ENCODE data around the gene PALLD.

Gene PALLD

DNA sequence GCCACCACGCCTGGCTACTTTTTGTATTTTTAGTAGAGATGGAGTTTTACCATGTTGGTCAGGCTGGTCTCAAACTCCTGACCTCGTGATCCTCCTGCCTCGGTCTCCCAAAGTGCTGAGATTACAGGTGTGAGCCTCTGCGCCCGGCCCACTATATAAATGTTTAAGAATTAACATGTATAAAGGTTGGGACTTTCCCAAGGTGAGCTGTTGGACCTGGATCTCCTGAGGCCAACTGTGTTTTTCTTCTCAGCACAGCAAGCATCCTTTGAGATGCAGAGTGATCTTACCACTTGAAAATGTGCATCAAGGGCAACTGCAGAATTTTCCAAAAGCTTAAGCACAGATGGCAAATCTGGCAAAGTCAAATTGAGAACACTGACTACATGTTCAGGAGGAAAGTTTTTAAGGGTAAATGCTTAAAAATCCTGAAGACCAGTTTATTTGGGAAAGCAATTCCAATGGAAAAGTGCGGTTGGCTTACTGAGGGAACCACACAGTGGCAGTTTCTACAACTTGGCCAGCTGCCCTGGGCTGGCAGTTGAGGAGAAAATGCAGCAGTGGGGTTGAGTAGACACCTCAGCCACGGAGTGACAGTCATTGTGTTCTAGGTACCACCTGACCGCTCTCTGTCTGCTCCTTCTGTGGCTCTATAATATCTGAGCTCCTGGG, 344.3 kb downstream of the PALLD start:
- in situ Hi-C loops (cut with MboI; ENCODE audit: low pct_unique_long_range_greater_than_20kb, low sequenced_read_pairs) = no loop called here

DNA sequence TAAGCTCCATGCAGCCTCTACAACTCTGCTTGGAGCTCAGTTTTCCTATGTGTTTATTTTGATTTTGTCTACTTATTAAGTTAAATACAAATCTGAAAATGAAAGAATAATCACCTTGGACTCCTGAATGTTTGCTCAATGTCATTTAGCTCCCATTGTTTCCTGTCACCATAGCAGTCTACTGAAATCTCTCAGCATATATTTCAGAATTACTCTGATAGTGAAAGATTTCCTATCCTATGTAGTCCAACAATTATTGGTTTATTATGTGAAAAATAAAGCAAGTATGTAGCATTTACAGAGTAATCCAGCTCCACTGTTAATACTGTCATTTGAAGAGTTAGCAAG, 344.8 kb downstream of the PALLD start:
- in situ Hi-C loops (cut with MboI; ENCODE audit: low pct_unique_long_range_greater_than_20kb, low sequenced_read_pairs) = no loop called here

More for the DNA sequence above, 344.3 kb downstream of the PALLD start:
- no peak for DNase-seq

DNA sequence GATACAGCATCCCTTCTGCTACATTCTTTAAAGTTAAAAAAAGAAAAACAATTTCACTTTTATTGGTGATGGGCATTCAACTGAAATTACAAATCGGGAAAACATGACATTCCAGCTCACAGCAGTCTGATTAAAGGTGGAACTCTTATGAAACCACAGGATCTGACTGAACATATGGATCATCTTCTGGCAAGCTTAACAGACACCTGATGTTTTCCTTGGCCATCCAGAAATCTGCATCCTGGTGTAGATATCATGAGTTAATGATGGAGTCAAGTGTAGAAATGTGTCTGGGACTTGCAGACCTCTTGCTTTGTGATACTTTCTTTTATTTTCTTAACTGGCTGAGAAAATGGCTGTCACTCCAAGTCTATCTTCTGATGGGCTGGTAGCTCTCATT, 345.3 kb downstream of the PALLD start:
- DNase-seq = no peak
- in situ Hi-C loops (cut with MboI; ENCODE audit: low pct_unique_long_range_greater_than_20kb, low sequenced_read_pairs) = no loop called here

More for the DNA sequence above, 344.8 kb downstream of the PALLD start:
- DNase-seq = no peak

DNA sequence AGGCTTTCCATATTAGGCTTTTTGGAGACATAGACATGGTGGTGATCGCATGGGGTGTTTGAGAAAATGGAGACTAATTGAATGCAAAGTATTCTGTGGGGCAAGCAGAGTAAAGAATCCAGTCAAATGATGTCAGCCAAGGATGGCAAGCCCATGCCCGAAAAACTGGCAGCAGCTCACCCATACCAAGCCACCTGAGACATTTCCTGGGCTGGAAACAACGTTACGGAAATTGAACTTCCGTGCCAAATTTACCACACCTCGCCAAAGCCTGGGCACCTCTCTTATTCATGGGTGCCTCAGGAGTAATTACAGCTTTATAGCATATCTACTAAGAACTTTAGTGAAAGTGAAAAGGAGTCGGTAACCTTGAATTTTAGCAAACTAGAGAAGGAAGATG, 346.8 kb downstream of the PALLD start:
- in situ Hi-C loops (cut with MboI; ENCODE audit: low pct_unique_long_range_greater_than_20kb, low sequenced_read_pairs) = no loop called here
- no peak for DNase-seq

DNA sequence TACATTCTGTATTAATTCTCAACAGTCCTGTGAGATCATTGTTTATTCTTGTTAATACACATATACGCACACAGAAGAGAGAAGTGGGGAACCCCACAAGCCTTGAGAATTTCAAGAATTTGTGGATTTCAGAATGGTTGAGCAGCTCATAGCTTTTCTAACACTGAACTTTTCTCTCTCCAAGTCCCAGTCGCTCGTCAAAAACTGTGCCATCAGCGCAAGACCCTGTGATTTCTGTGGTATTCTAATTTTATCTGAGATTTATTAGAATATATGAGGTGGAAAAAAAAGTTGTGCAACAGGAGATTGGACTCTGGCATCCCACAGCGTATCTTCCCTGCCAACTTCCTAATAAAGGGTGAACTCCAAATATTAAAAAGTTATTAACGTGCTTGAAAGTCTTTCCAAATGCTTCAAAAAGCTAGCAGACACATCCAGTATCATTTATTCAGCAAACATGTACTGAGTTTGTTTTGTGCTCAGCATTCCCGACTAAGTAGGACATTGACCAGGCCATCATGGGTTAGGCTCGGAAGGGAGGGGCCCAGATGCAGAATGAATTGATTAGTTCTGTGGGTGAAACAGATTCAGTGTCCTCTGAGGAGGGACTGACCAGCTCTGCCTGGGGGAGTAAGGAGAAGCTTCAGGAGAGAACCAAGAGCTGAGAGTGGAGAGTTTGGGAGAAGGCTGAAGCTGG, 347.6 kb downstream of the PALLD start:
- in situ Hi-C loops (cut with MboI; ENCODE audit: low pct_unique_long_range_greater_than_20kb, low sequenced_read_pairs) = no loop called here
- DNase-seq = no peak

DNA sequence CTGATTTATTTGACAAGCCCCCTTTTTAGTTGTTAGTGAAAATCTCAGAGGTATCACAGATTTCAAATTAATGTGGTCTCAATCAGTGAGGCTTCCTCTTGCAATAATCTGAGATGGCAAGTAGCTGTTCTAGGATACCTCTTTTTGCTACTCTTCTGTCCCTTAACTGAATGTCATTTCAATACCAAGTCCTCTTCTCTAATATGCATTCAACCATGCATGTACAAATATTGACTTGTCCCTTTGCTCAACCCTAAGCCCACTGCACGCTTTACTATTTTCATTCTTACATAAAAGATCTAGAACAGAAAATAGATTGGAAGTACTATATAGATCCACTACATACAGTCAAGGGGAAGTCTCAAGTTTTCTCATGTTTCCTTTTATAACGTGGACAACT, 349.0 kb downstream of the PALLD start:
- no peak for DNase-seq
- in situ Hi-C loops (cut with MboI; ENCODE audit: low pct_unique_long_range_greater_than_20kb, low sequenced_read_pairs) = no loop called here

DNA sequence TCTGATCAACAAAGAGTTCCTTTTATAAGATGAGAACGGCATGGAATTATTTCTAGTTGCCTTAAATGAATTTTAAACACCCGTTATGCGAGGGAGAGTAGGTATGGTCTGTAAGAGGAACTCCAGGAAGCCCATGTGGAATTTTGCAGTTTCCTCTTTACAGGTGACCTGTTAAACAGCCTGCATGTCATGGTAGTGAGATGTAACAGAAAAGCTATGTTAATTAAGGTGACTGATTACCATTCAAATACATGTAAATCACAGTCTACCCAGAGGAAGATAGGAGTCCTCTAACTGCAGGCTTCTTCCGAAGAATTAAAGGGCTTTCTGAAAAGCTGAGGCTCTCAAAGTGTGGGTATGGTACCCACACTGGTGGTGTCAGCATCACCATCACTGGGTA, 349.6 kb downstream of the PALLD start:
- in situ Hi-C loops (cut with MboI; ENCODE audit: low pct_unique_long_range_greater_than_20kb, low sequenced_read_pairs) = no loop called here

DNA sequence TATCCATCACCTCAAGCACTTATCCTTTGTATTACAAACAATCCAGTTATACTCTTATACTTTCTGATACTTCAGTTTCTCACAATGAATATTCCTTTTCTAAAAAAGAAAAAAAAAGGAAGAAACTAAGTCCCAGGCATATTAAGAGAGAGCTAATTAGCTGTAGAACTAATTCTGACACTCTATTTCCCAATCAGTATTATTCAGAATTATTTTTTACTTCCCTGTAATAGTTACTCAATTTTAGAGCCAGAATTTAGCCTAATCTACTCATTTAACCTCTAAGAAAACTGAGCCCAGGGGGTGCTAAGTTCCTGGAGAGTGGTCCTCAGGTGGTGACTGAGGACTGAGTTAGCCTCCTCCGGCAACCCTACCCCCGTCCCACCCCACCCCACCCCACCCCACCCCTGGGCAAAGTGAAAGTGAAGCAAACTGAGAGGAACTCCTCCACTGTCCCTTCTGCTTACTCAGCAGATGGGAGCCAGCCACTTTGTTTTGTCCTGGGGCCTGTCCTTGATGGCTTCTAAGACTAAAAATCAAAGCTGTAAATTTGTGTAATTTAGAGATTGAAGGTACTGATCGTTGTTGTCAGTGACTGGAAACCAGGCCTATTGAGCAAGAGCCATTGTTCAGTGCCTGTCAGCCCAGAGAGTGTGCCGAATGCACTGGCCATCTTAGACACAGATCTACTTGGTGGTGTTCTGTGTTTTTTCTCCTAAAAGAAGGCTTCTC, 351.1 kb downstream of the PALLD start:
- in situ Hi-C loops (cut with MboI; ENCODE audit: low pct_unique_long_range_greater_than_20kb, low sequenced_read_pairs) = no loop called here
- DNase-seq = no peak

More for the DNA sequence above, 349.6 kb downstream of the PALLD start:
- DNase-seq = no peak

DNA sequence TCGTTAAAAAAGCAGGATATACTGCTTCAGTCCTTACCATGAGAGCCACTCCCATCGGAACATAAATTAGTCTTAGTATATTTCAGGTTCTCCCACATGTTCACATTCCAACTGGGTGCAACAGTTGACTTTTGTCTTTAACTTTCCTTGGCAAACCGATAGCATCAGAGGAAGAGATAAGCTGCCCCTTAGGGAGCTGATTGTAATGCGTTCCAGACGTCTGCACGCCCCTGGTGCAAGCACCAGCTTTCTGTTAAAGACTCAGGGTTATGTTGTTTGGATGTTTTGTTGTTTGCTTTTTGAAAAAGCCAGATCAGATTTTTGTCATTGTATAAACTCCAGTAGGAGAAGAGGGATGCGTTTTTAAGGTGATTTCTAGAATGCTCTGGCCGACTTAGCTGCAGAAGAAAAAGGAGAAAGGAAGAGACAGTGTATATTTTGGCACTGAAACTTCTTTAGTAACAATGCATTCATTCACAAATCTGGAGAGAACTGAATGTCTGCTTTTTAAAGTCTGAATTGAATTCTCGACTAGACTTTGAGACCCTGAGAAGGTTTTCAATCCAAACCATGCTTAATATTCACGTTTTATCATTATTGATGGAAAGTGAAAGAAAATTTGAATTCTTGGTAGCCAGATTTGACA, 352.3 kb downstream of the PALLD start:
- in situ Hi-C loops (cut with MboI; ENCODE audit: low pct_unique_long_range_greater_than_20kb, low sequenced_read_pairs) = no loop called here
- no peak for DNase-seq

DNA sequence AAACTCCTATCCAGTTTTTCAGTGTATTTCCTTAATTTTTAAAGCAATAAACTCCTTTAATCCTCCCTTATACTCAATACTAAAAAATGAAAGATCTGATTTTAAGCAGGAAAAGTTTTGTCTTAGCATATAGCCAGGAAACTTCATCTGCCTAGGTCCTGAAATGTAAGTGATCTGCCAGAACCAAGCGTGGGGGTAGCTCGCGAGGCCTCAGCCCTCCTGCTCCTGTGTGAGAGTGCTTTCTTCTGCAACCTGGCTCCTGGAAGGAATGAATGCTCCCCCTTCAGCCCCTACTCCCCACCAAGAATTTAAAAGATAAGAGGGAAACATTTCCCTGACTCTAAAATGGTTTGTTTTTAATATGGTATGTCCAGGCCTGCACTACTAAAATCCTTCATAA, 353.1 kb downstream of the PALLD start:
- in situ Hi-C loops (cut with MboI; ENCODE audit: low pct_unique_long_range_greater_than_20kb, low sequenced_read_pairs) = no loop called here

DNA sequence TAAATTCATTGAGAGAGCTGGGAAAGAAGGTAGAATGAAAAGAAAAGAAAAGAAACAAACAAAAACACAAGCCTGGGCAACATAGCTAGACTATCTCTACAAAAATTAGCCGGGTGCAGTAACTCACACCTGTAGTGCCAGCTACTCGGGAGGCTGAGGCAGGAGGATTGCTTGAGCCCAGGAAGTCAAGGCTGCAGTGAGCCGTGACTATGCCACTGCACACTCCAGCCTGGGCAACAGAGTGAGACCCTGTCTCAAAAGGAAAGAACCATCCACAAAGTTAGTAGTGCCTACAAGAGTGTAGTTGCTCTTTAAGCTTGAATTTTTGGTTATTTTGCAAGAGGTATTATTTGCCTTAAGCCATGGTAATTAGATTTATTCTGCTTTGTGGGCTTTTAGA, 355.5 kb downstream of the PALLD start:
- in situ Hi-C loops (cut with MboI; ENCODE audit: low pct_unique_long_range_greater_than_20kb, low sequenced_read_pairs) = no loop called here
- no peak for DNase-seq

More for the DNA sequence above, 353.1 kb downstream of the PALLD start:
- no peak for DNase-seq

DNA sequence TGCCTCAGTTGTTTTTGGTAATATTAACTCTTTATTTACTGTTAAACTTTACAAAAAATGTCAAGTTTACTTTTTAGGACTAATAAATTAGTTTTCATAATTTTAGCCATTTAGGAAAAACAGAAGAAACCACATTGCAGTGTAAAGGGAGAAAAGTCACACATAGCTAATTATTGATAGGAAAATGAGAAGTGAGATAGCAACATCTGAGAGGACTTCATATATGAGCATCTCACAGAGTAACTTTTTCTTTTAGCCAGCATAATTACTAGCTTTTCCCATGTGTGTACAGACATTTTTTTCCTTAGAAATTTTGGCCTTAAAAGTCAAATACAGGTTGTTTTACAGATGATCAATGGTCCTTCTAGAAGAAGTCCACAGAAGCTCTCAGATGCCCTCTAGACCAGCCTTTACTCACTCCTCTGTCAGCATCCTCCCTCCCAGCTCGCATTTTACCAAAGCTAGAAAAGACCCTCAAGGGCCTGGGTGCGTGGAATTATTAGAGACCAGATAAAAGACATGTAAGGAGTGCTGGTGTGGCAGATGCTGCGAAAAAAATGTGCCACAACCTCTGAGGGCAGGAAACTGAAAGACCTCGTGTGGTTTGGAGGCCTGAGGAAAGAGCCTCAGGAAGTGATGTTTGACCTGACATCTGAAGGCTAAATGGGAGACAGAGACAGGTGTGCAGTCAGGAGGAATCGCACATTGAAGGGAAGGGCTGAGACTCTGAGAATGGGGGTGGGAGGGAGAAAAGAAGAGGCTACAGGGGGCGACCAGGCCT, 356.3 kb downstream of the PALLD start:
- no peak for DNase-seq
- in situ Hi-C loops (cut with MboI; ENCODE audit: low pct_unique_long_range_greater_than_20kb, low sequenced_read_pairs) = no loop called here

DNA sequence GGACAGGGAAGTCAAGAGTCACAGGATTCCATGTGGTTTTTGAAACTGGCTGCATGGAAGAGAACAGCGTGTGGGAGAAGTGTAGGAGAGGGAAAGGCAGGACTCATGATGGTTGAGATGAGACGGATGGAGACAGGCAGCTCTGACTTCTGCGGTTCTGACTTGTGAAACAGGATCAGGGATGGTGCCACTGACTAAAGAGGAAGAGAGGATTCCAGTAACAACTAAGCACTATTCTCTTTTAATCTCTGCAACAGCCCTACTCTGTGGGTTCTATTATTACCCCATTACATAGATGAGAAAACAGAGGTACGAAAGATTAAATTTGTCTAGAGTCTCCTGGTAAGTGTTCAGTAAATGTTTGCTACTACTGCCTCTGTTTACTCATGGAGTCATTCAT, 356.9 kb downstream of the PALLD start:
- DNase-seq = no peak
- in situ Hi-C loops (cut with MboI; ENCODE audit: low pct_unique_long_range_greater_than_20kb, low sequenced_read_pairs) = no loop called here

DNA sequence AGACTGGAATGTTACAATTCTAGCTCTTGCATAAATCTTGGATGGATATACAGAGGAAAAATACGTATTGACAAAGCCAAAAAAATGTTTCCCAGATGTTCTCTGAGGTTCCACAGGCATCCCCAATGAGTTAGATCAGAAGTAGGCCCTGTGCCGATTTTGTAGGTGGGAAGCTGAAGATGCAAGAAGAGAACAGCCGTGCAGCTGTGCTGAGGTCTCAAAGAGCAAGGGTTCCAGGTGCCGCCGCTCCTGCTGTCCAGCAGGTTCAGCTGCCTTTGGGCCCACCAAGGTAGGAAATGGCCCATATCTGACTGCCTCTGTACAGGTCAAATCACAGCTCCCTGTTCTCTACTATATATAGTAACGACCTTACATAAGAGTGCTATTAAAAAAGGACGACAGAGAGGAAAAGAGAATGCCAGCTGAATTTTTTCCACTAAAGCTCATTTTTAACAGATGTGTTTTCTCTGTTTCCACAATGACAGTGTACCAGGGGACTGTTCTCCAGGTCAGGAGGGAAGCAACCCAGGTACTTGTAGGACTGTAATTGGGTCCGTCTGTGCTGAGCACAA, 357.6 kb downstream of the PALLD start:
- in situ Hi-C loops (cut with MboI; ENCODE audit: low pct_unique_long_range_greater_than_20kb, low sequenced_read_pairs) = no loop called here
- no peak for DNase-seq

DNA sequence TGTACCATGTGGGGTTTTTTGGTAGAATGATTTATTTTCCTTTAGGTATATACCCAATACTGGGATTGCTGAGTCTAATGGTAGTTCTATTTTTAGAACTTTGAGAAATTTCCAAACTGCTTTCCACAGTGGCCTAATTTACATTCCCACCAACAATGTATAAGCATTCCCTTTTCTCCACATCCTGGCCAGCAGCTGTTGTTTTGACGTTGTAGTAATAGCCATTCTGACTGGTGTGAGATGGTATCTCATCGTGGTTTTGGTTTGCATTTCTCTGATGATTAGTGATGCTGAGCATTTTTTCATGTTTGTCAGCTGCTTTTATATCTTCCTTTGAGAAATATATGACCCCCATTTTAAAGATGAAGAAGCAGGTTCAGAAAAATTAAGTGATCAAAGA, 359.5 kb downstream of the PALLD start:
- in situ Hi-C loops (cut with MboI; ENCODE audit: low pct_unique_long_range_greater_than_20kb, low sequenced_read_pairs) = no loop called here
- no peak for DNase-seq

DNA sequence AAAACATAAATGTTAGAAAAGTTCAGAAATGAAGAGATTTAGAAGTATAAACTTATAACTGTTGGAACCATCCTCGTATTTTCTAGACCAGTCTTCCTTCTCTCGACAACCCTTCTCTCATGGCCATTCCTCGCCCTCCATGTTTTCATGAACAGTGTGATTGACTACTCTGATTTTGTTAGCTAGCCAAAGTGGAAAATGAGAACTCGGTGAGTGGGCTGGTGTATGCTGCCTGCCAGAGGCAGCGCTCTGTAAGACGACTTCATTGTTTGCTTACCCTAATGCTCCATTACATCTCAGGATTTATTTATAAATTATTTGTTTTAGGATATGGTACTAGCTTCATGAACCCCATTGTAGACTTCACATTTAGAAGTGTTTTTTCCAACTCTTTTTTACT, 360.2 kb downstream of the PALLD start:
- DNase-seq = no peak
- in situ Hi-C loops (cut with MboI; ENCODE audit: low pct_unique_long_range_greater_than_20kb, low sequenced_read_pairs) = no loop called here

DNA sequence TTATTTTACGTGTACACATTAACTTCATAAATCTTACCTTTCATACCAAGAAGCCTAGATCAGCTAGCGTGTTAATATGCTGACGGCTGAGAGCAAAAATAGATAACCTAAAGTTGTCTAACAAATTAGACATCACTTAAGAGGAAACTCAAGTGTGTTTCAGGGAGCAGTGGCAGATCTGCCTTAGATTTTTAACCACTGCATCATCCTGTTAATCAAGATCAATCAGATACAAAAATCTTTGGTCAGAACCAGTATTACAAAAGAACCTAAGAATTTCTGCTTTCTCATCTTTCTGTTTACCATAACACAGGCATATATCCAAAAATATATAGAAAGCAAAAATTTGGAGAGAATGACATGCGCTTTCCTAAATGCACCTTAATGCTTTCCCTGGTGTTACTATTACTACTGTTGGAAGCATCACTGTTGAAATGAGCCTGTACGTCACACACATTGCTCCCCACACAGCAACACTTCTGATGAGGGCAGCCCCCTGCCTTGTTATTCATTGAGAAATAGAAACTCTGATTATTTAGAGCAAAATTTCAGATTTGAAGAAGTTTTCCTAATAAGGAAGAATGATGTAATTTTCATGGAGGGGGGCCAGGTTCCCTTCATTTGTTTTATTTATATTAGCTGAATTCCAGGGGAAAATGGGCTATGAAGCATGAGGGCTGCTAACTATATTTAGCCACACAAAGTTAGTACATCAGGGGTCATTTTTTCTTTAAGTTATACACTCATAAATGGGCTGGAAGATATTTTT, 360.9 kb downstream of the PALLD start:
- in situ Hi-C loops (cut with MboI; ENCODE audit: low pct_unique_long_range_greater_than_20kb, low sequenced_read_pairs) = no loop called here
- DNase-seq = no peak

DNA sequence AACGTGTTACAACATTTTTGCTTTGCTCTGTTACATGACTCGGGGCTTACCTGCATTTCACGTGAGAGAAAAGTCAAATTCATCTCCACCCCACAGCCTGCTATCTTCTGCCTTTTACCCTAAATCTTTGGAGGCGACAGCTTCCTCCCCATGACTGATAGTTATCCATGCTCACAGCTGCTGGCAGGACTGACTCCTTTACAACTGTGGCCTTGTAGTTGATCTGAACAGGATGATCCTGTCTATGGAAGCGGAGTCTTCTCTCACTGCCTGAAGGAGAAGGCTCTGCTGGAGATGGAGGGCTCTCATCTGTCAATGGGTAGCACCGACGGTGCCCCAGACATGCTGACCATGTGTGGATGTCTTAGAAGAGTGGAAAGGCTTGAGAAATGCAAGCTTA, 362.2 kb downstream of the PALLD start:
- in situ Hi-C loops (cut with MboI; ENCODE audit: low pct_unique_long_range_greater_than_20kb, low sequenced_read_pairs) = no loop called here
- no peak for DNase-seq

All from KBM-7 (cell line).